ENCODE measurements around the gene PRKCE. TPM values are rescaled to one million over a fixed set of nuclear protein-coding genes. Genes with fewer than 3 reads are reported as not detected.

PRKCE gene
- total RNA-seq, 1 donor from 2014 or later: 85.0 TPM

DNA sequence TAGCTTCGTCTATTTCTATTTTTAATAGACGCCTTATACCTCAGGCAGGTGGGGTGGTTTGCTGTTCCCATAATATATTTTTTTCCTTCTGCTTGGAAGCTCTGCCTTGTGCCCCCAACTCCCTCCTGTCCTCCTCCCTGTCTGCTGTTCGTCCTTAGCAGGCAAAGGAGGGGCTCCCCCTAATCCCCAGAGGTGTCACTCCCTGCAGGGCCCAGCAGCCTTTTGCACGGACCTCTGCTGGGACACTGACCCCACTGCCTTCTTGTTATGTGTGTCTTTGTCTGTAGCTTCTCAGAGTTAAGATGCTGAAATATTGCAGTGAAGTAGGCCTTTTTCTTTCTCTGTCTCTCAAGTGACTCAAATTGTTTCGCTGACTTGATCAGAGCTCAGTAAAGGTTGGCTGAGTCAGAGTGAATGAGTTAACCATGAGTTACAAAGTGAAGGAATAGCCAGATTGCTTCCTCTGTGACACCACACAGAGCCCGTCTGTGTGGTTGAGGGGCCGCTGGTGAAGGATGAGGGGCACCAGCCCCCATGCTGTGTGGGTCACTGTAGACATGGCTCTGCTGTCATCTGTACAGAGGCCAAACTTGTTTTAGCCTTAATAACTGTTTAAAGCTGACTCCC is 47.7 kb downstream of the PRKCE start:
- Histone ChIP-seq H3K27me3 (ENCODE audit: low read depth) (no peaks in the 10 kb centered on the region), H3K27ac (no peak overlapping the region), H3K4me1 (no peaks in the 10 kb centered on the region), H3K4me3 (no peak overlapping the region), H3K9me3 (no peaks in the 10 kb centered on the region), H3K36me3 (no peaks in the 10 kb centered on the region)
- no peak for TF ChIP-seq CTCF (IDR thresholded peaks at IDR 0.05)
- ATAC-seq (no peak), DNase-seq (no peak)
- intact Hi-C loops (cut with DNase I): no loop called here

DNA sequence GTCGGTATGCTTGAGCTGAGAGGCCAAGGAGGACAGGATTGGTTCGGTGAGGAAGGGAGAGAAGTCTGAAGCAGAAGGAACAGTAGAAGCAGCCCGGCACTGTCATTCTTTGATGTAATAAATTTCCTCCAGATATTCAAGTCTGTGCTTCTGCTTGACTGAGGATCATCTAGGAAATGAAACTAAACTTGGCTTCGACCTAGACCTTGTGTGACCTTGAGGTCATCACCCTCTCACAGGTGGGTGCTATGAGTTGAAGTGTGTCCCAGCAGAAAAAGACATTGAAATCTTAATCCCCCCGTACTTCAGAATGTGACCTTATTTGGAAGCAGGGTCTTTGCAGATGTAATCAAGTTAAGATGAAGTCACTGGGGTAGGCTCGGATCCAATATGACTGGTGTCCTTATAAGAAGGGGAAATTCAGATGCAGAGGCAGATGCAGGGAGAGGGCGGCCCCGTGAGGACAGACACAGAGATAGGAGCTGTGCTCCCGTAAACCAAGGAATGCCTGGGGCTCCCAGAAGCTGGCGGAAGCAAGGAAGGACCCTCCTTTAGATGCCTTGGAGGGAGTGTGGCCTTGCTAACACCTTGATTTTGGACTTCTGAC is 49.0 kb downstream of the PRKCE start:
- Histone ChIP-seq H3K4me1 (peaks cover 7% of the 10 kb centered on the region), H3K27me3 (ENCODE audit: low read depth) (no peaks in the 10 kb centered on the region), H3K27ac (no peak overlapping the region), H3K36me3 (no peaks in the 10 kb centered on the region), H3K4me3 (no peak overlapping the region), H3K9me3 (no peaks in the 10 kb centered on the region)
- no peak for TF ChIP-seq CTCF (IDR thresholded peaks at IDR 0.05)
- intact Hi-C loops (cut with DNase I): no loop called here
- ATAC-seq: no peak
- DNase-seq: no peak

- H3K4me1 ChIP-seq: peaks cover 7% of the 10 kb centered on the region
- H3K36me3 ChIP-seq: no peaks in the 10 kb centered on the region
- ATAC-seq (no peak), DNase-seq (no peak)
- H3K4me3 ChIP-seq: no peak overlapping the region
- H3K9me3 ChIP-seq: no peaks in the 10 kb centered on the region
- no peak overlapping the region for H3K27ac ChIP-seq
- intact Hi-C loops (cut with DNase I): no loop called here
- TF ChIP-seq CTCF (IDR thresholded peaks at IDR 0.05): no peak
- no peaks in the 10 kb centered on the region for H3K27me3 ChIP-seq (ENCODE audit: low read depth)
Measured at GRCh38 chr2:45705233-45705632, 53.8 kb downstream of the PRKCE start.

- Histone ChIP-seq H3K36me3 (no peaks in the 10 kb centered on the region), H3K4me1 (peaks cover 7% of the 10 kb centered on the region), H3K27me3 (ENCODE audit: low read depth) (no peaks in the 10 kb centered on the region), H3K4me3 (no peak overlapping the region), H3K9me3 (no peaks in the 10 kb centered on the region), H3K27ac (no peak overlapping the region)
- DNase-seq (no peak), ATAC-seq (no peak)
- TF ChIP-seq CTCF (IDR thresholded peaks at IDR 0.05): no peak
- intact Hi-C loops (cut with DNase I): no loop called here
Measured at GRCh38 chr2:45706033-45706432, 54.6 kb downstream of the PRKCE start.

DNA sequence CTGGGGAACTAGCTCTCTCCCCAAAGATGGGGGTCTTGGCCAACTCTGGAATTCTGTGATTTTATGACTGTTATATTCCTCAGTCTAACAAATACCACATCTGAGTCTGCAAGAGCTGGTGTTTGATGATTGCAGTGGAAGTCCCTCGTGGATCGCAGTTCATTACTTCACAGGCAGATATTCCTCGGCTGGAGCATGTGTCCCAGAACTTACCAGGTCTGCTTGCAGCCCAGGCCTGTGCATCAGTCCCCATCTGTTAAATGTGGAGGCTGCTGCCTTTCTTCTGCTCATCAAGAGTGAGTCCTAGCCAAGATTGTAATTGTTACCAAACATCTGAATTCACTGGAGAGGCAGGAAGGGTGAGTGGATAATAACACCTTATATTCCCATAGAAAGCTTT is 55.5 kb downstream of the PRKCE start:
- intact Hi-C loops (cut with DNase I): no loop called here
- no peaks in the 10 kb centered on the region for H3K36me3 ChIP-seq
- peaks cover 7% of the 10 kb centered on the region for H3K4me1 ChIP-seq
- H3K9me3 ChIP-seq: no peaks in the 10 kb centered on the region
- TF ChIP-seq CTCF (IDR thresholded peaks at IDR 0.05): no peak
- H3K27ac ChIP-seq: no peak overlapping the region
- H3K27me3 ChIP-seq (ENCODE audit: low read depth): no peaks in the 10 kb centered on the region
- no peak overlapping the region for H3K4me3 ChIP-seq
- ATAC-seq (no peak), DNase-seq (no peak)
